KOPT-K1 (cell line): Measurements from ENCODE around the gene AP3D1.

Experiments used
- H3K27ac ChIP-seq: fragments of 200-600 bp; sonication (generic); 2 replicates; pipeline ENCODE4 v1.5.1; 2016; ENCODE audit warnings: antibody characterized with exemption, mild to moderate bottlenecking, low read depth, low read length; ENCODE audit not compliant: poor library complexity, severe bottlenecking
- H3K36me3 ChIP-seq: fragments of 200-600 bp; sonication (generic); 2 replicates; pipeline ENCODE4 v1.5.1; 2017; ENCODE audit warnings: antibody characterized with exemption, mild to moderate bottlenecking, low read length, moderate library complexity; ENCODE audit not compliant: insufficient read depth
- H3K9me3 ChIP-seq: fragments of 200-600 bp; sonication (generic); 2 replicates; pipeline ENCODE4 v1.5.1; 2017; ENCODE audit warnings: antibody characterized with exemption, low read length, mild to moderate bottlenecking; ENCODE audit not compliant: insufficient read depth, poor library complexity, severe bottlenecking

The AP3D1 gene

GRCh38 chr19:2055931-2056836 is 95.2 kb downstream of the AP3D1 start:
- Histone ChIP-seq H3K27ac (peak overlapping the region; percentile 64), H3K36me3 (no peaks in the 10 kb centered on the region)

GRCh38 chr19:2054763-2055162 is 96.6 kb downstream of the AP3D1 start:
- H3K9me3 ChIP-seq = no peaks in the 10 kb centered on the region
- no peaks in the 10 kb centered on the region for H3K36me3 ChIP-seq
- no peak overlapping the region for H3K27ac ChIP-seq

More at GRCh38 chr19:2055931-2056836, 95.2 kb downstream of the AP3D1 start:
- H3K9me3 ChIP-seq = no peaks in the 10 kb centered on the region

- Histone ChIP-seq H3K27ac (no peak overlapping the region), H3K36me3 (peaks cover 5% of the 10 kb centered on the region; the same call in 1 of the 2 replicates), H3K9me3 (no peaks in the 10 kb centered on the region)
These were observed 97.6 kb downstream of the AP3D1 start for GRCh38 chr19:2053601-2054389.

GRCh38 chr19:2051773-2052704 is 99.3 kb downstream of the AP3D1 start:
- H3K36me3 ChIP-seq = peaks cover 15% of the 10 kb centered on the region; the same call in 1 of the 2 replicates
- H3K27ac ChIP-seq = peak overlapping the region; percentile 67
- H3K9me3 ChIP-seq = no peaks in the 10 kb centered on the region

GRCh38 chr19:2050991-2051772 is 100.2 kb downstream of the AP3D1 start, which contains the start of gene MKNK2:
TSS of gene MKNK2 (minus strand) at chr19:2051244. CDS start at chr19:2050851, 393 bp downstream.
- Histone ChIP-seq H3K9me3 (no peaks in the 10 kb centered on the region), H3K27ac (peak within 1 kb of the TSS; percentile 73), H3K36me3 (peaks cover 21% of the 10 kb centered on the region)
